HepG2 (cell line): ENCODE results near the gene ITIH1. TPM values are rescaled to one million over a fixed set of nuclear protein-coding genes. Genes with fewer than 3 reads are reported as not detected.
A peak's percentile ranks its signal among the peaks of the same experiment; 100 is the strongest.

Source experiments
- AFF4 ChIP-seq: sonication (generic); formaldehyde crosslinking; IDR thresholded peaks from 2 replicates; pipeline ENCODE4 v1.4.0; 2020; ENCODE audit warnings: missing genetic modification reagents
- ATF6 ChIP-seq: sonication (generic); formaldehyde crosslinking; conservative IDR thresholded peaks from 2 replicates; pipeline ENCODE4 v1.4.0; 2020; ENCODE audit warnings: missing genetic modification reagents
- CREBL2 ChIP-seq: sonication (generic); formaldehyde crosslinking; IDR thresholded peaks from 2 replicates; pipeline ENCODE4 v1.8.1; 2023; ENCODE audit warnings: missing genetic modification reagents, mild to moderate bottlenecking, borderline replicate concordance
- IRF9 ChIP-seq: sonication (generic); formaldehyde crosslinking; IDR thresholded peaks from 2 replicates; pipeline ENCODE4 v1.8.0; 2022; ENCODE audit warnings: missing genetic modification reagents, mild to moderate bottlenecking, borderline replicate concordance
- KDM5B ChIP-seq: sonication (generic); formaldehyde crosslinking; IDR thresholded peaks from 2 replicates; pipeline ENCODE4 v1.4.0; 2020; ENCODE audit warnings: missing genetic modification reagents, mild to moderate bottlenecking, borderline replicate concordance
- PAWR ChIP-seq: sonication (generic); formaldehyde crosslinking; IDR thresholded peaks from 2 replicates; pipeline ENCODE4 v1.4.0; 2020; ENCODE audit warnings: missing genetic modification reagents, mild to moderate bottlenecking, borderline replicate concordance
- PHF21A ChIP-seq: sonication (generic); formaldehyde crosslinking; IDR thresholded peaks from 2 replicates; pipeline ENCODE4 v1.5.0; 2020; ENCODE audit warnings: mild to moderate bottlenecking, missing genetic modification reagents
- SRSF4 ChIP-seq: fragments of 200-400 bp; formaldehyde crosslinking; IDR thresholded peaks from one replicate; pipeline ENCODE4 v1.6.1; 2018; ENCODE audit warnings: mild to moderate bottlenecking, low read depth, low read length, moderate library complexity; ENCODE audit not compliant: poor library complexity, severe bottlenecking
- ZBTB37 ChIP-seq: sonication (generic); formaldehyde crosslinking; IDR thresholded peaks from 2 replicates; pipeline ENCODE4 v1.4.0; 2020; ENCODE audit warnings: mild to moderate bottlenecking, missing genetic modification reagents
- ZBTB8A ChIP-seq: sonication (generic); formaldehyde crosslinking; IDR thresholded peaks from 2 replicates; pipeline ENCODE4 v1.4.0; 2020; ENCODE audit warnings: mild to moderate bottlenecking, low read depth, missing genetic modification reagents, borderline replicate concordance
- ZNF24 ChIP-seq: fragments of 450-650 bp; IDR thresholded peaks from 2 replicates; pipeline ENCODE4 v1.6.1; 2017; ENCODE audit warnings: antibody characterized with exemption, mild to moderate bottlenecking
- ZNF251 ChIP-seq: sonication (generic); formaldehyde crosslinking; IDR thresholded peaks from 2 replicates; pipeline ENCODE4 v1.9.0; 2021; ENCODE audit warnings: mild to moderate bottlenecking, missing genetic modification reagents
- ZNF672 ChIP-seq: sonication (generic); formaldehyde crosslinking; IDR thresholded peaks from 2 replicates; pipeline ENCODE4 v1.8.1; 2022; ENCODE audit warnings: missing genetic modification reagents
- polyA plus RNA-seq, 8 experiments: library from polyadenylated mRNA; depleted of rRNA in 3 of 8; stranded (reverse) in 7 of 8; unstranded in 1 of 8; fragments of >200 nt; fragmentation: Illumina TruSeq in 4 of 8; extraction: Trizol in 4 of 8; gene quantifications; 2 replicates each; pipeline versions ENCODE4 v1.2.1 to v1.2.3, GENCODE V29; 2011 to 2016; ENCODE audit warnings: low read depth in 4 of 8, missing spikeins in 1 of 8, mixed read lengths in 1 of 8; ENCODE audit not compliant: insufficient read depth in 1 of 8
- total RNA-seq, 5 experiments: library from RNA; depleted of rRNA; stranded (reverse); fragments of >200 nt; fragmentation: Illumina TruSeq; extraction: Trizol; gene quantifications; 2 replicates each; pipeline ENCODE4 v1.2.3, GENCODE V29; 2016; ENCODE audit warnings: low read depth in 1 of 5
- TF ChIP-seq, protein P1 (sequence below): sonication (generic); formaldehyde crosslinking; IDR thresholded peaks from 2 replicates; pipeline ENCODE4 v1.4.0; 2020; ENCODE audit warnings: missing genetic modification reagents, mild to moderate bottlenecking, borderline replicate concordance
- TF ChIP-seq, protein P2 (sequence below): sonication (generic); formaldehyde crosslinking; IDR thresholded peaks from 2 replicates; pipeline ENCODE4 v1.4.0; 2020; ENCODE audit warnings: missing genetic modification reagents

Gene ITIH1
- total and polyA plus RNA-seq, 2 of the 13 experiments (the other 11 are each of a cell fraction or from before 2014, with no cell fraction given), result 12.3 to 19.6 TPM

GRCh38 chr3:52792413-52792812 is 15.0 kb downstream of the ITIH1 start (continued):
- TF ChIP-seq ZBTB37 (CRISPR knock-in tag), result no peak
- TF ChIP-seq, protein P1, sequence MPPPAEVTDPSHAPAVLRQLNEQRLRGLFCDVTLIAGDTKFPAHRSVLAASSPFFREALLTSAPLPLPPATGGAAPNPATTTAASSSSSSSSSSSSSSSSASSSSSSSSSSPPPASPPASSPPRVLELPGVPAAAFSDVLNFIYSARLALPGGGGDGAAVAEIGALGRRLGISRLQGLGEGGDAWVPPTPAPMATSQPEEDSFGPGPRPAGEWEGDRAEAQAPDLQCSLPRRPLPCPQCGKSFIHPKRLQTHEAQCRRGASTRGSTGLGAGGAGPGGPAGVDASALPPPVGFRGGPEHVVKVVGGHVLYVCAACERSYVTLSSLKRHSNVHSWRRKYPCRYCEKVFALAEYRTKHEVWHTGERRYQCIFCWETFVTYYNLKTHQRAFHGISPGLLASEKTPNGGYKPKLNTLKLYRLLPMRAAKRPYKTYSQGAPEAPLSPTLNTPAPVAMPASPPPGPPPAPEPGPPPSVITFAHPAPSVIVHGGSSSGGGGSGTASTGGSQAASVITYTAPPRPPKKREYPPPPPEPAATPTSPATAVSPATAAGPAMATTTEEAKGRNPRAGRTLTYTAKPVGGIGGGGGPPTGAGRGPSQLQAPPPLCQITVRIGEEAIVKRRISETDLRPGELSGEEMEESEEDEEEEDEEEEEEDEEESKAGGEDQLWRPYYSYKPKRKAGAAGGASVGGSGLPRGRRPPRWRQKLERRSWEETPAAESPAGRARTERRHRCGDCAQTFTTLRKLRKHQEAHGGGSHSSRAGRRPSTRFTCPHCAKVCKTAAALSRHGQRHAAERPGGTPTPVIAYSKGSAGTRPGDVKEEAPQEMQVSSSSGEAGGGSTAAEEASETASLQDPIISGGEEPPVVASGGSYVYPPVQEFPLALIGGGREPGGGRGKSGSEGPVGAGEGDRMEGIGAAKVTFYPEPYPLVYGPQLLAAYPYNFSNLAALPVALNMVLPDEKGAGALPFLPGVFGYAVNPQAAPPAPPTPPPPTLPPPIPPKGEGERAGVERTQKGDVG (CRISPR knock-in tag), result no peak
- TF ChIP-seq PAWR (CRISPR knock-in tag), result no peak
- TF ChIP-seq ZNF672, result no peak
- TF ChIP-seq ZNF251 (CRISPR knock-in tag), result no peak
- TF ChIP-seq CREBL2 (CRISPR knock-in tag), result no peak
- TF ChIP-seq ZNF24, result no peak
- TF ChIP-seq ATF6 (CRISPR knock-in tag), result no peak
- TF ChIP-seq KDM5B (CRISPR knock-in tag), result no peak
- no peak for TF ChIP-seq AFF4 (CRISPR knock-in tag)
- 0 out of 2 replicates have a peak, but pooled peaks have one; percentile 65 for TF ChIP-seq PHF21A
- TF ChIP-seq, protein P2, sequence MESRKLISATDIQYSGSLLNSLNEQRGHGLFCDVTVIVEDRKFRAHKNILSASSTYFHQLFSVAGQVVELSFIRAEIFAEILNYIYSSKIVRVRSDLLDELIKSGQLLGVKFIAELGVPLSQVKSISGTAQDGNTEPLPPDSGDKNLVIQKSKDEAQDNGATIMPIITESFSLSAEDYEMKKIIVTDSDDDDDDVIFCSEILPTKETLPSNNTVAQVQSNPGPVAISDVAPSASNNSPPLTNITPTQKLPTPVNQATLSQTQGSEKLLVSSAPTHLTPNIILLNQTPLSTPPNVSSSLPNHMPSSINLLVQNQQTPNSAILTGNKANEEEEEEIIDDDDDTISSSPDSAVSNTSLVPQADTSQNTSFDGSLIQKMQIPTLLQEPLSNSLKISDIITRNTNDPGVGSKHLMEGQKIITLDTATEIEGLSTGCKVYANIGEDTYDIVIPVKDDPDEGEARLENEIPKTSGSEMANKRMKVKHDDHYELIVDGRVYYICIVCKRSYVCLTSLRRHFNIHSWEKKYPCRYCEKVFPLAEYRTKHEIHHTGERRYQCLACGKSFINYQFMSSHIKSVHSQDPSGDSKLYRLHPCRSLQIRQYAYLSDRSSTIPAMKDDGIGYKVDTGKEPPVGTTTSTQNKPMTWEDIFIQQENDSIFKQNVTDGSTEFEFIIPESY, result peak; percentile 7; the same call in 1 of the 2 replicates
- TF ChIP-seq SRSF4, result no peak
- no peak for TF ChIP-seq ZBTB8A (CRISPR knock-in tag)
- TF ChIP-seq IRF9 (CRISPR knock-in tag), result no peak
